MM.1S (cell line): ENCODE measurements around the gene ZBTB11.

Source experiments
- CTCF ChIP-seq: fragments of 300-600 bp; sonication (generic); IDR thresholded peaks from 2 replicates; pipeline ENCODE4 v1.5.1; 2016; ENCODE audit warnings: antibody characterized with exemption, low read length, mixed read lengths
- EZH2 ChIP-seq: fragments of 300-600 bp; sonication (generic); optimal IDR thresholded peaks from 2 replicates; pipeline ENCODE3; 2017; ENCODE audit warnings: low read depth, mild to moderate bottlenecking, antibody characterized with exemption, low read length, mixed read lengths
- EZH2phosphoT487 ChIP-seq: fragments of 300-600 bp; sonication (generic); IDR thresholded peaks from 2 replicates; pipeline ENCODE4 v1.6.1; 2018; ENCODE audit warnings: antibody characterized with exemption, low read length

GRCh38 chr3:101634591-101635196 lies 42.2 kb downstream of the ZBTB11 start:
- no peak for TF ChIP-seq CTCF
- TF ChIP-seq EZH2 = no peak
- no peak for TF ChIP-seq EZH2phosphoT487
